Peyer's patch (tissue), 4 donors: ENCODE results near the gene RNF187.

ENCODE experiments used
- POLR2A ChIP-seq, 2 donors: fragments of 450-650 bp; IDR thresholded peaks; one replicate each; pipeline ENCODE4 v1.5.1; 2017; ENCODE audit warnings: antibody characterized with exemption in 2 of 2, mild to moderate bottlenecking in 2 of 2, moderate library complexity in 2 of 2
- TF ChIP-seq, protein P1 (sequence below), 6 experiments: fragments of 450-650 bp in 4 of 6; fragments of 200-600 bp in 2 of 6; sonication (generic) in 1 of 6; IDR thresholded peaks; one replicate each; pipeline ENCODE4 v1.5.1; 2017 to 2019; ENCODE audit warnings: antibody characterized with exemption in 6 of 6, mild to moderate bottlenecking in 3 of 6, moderate library complexity in 1 of 6

DNA sequence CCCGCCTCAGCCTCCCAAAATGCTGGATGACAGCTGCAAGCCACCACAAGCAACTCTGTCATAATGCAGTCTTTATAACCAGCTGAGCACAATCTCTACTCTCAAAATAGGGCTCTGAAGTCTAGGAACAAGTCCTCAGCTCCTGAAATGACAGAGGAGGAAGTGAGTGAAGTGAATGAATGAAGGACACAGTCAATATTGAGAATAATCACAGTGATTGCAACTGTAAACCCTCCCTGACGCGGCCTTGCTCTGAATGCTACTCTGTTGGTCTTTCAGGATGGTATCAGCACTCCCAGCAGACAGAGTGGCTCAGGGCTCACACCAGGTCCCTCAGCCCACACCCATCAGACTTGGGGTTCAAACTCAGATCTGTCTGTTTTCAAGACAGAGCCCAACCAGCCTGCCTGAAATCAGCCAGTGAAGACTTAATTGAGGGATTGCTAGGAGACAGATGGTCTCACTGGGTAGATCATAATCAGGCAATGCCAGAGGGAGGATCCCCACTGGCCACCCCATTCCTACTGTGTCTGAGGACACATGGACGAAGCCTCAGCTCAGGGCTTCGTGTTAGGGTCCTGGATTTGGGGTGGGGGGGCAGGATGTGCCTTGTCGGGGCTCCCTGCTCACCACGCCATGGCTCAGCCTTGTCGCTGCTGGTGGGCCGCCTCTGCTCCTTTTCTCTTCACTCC is 20.9 kb downstream of the RNF187 start:
- TF ChIP-seq, protein P1, sequence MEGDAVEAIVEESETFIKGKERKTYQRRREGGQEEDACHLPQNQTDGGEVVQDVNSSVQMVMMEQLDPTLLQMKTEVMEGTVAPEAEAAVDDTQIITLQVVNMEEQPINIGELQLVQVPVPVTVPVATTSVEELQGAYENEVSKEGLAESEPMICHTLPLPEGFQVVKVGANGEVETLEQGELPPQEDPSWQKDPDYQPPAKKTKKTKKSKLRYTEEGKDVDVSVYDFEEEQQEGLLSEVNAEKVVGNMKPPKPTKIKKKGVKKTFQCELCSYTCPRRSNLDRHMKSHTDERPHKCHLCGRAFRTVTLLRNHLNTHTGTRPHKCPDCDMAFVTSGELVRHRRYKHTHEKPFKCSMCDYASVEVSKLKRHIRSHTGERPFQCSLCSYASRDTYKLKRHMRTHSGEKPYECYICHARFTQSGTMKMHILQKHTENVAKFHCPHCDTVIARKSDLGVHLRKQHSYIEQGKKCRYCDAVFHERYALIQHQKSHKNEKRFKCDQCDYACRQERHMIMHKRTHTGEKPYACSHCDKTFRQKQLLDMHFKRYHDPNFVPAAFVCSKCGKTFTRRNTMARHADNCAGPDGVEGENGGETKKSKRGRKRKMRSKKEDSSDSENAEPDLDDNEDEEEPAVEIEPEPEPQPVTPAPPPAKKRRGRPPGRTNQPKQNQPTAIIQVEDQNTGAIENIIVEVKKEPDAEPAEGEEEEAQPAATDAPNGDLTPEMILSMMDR (IDR thresholded peaks at IDR 0.05), result no peak
- no peak for TF ChIP-seq POLR2A (IDR thresholded peaks at IDR 0.05)
